ENCODE results near the gene TMEM109.

The TMEM109 gene

DNA sequence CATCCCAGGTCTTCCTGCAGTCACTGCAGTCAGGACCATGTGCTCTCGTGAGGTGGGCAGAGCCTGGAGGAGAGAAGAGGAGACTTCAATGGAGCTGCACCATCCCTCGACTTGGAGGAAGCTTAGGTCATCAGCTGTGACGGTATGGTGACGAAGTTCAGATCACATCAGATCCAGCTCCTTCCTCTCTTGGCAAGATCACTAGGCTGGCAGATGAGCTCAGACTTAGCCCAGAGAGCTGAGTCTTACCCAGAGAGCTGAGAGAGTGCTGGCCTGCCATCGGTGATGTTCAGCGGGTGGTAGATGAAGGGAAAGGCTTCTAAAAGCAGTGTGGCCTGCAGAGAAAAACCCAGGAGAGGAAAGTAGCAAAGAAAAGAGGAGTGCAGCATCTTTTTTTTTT is 39.8 kb downstream of the TMEM109 start:
- DNase-seq (ENCODE audit: low spot score), result no peak
- TF ChIP-seq, protein P1, sequence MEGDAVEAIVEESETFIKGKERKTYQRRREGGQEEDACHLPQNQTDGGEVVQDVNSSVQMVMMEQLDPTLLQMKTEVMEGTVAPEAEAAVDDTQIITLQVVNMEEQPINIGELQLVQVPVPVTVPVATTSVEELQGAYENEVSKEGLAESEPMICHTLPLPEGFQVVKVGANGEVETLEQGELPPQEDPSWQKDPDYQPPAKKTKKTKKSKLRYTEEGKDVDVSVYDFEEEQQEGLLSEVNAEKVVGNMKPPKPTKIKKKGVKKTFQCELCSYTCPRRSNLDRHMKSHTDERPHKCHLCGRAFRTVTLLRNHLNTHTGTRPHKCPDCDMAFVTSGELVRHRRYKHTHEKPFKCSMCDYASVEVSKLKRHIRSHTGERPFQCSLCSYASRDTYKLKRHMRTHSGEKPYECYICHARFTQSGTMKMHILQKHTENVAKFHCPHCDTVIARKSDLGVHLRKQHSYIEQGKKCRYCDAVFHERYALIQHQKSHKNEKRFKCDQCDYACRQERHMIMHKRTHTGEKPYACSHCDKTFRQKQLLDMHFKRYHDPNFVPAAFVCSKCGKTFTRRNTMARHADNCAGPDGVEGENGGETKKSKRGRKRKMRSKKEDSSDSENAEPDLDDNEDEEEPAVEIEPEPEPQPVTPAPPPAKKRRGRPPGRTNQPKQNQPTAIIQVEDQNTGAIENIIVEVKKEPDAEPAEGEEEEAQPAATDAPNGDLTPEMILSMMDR (IDR thresholded peaks at IDR 0.05; ENCODE audit: extremely low read depth, missing control alignments), result no peak

DNA sequence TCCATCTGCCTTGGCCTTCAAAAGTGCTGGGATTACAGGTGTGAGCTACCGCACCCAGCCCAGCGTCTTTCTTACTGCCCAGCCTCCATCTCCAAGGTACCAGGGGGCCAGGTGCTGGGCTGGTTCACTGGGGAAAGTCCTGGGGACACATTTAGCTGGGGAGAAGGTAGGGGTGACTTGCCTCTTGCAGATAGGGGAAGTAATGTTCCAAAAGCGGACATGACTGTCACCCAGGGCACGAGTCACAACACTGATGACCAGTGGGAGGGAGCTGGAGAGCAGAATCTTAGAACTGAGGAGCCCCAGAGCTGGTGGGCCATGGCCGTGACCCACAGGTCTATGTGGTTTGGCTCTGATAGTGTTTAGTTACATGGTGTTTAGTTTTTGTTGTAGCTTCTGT is 40.5 kb downstream of the TMEM109 start:
- TF ChIP-seq, protein P1 (IDR thresholded peaks at IDR 0.05; ENCODE audit: extremely low read depth, missing control alignments), result no peak
- DNase-seq (ENCODE audit: low spot score), result peak; percentile 56

DNA sequence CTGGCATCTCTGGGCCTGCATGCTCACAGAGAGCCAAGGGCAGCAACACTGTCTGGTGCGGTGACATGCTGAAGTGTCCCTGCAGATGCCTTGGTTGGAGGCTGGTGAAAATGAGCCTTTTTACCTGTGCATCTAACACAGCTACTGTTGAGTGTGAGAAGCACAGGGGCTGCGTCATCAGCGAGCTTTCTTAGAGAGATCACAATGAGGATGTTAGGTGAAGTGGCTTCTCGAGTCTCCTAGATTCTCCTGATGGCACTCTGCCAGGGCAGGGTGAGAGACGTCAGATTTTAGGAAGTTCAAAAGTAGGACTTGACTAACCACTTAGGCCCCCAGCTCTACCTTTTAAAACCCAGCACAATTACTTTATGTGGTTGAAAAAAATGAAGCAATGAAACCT is 41.6 kb downstream of the TMEM109 start:
- no peak for DNase-seq (ENCODE audit: low spot score)
- TF ChIP-seq, protein P1 (IDR thresholded peaks at IDR 0.05; ENCODE audit: extremely low read depth, missing control alignments), result no peak

DNA sequence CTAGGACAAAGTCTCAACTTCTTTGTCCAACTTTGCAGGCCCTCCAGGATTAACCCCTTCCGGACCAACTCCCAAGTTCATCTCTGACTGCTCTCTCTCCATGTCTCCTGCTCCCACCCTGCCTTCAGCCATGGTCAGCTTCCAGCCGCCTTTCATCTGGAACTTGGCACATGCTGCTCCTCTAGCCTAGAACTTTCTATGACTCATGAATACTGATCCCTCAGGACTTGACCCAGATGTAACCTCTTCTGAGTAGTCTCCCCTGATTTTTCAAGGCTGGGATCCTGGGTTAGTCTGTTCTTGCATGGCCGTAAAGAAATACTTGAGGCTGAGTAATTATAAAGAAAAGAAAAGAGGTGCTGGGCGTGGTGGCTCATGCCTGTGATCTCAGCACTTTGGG is 43.2 kb downstream of the TMEM109 start:
- DNase-seq (ENCODE audit: low spot score), result no peak
- TF ChIP-seq, protein P1 (IDR thresholded peaks at IDR 0.05; ENCODE audit: extremely low read depth, missing control alignments), result no peak

DNA sequence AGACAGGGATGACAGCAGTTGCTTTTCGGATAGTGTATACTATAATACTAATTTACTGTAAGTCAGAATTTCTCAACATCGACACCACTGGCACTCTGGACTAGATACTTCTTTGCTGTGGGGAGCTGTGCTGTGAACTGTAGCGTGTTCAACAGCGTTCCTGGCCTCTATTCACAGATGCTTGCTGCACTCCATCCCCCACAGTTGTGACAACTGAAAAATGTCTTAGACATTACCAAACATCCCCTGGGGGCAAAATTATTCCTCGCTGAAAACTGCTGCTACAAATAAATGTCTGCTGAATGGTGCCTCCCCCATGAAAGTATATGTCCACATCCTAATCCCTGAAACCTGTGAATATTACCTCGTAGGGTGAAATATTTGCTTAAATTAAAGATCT is 45.5 kb downstream of the TMEM109 start:
- DNase-seq (ENCODE audit: low spot score), result no peak
- TF ChIP-seq, protein P1 (IDR thresholded peaks at IDR 0.05; ENCODE audit: extremely low read depth, missing control alignments), result no peak

DNA sequence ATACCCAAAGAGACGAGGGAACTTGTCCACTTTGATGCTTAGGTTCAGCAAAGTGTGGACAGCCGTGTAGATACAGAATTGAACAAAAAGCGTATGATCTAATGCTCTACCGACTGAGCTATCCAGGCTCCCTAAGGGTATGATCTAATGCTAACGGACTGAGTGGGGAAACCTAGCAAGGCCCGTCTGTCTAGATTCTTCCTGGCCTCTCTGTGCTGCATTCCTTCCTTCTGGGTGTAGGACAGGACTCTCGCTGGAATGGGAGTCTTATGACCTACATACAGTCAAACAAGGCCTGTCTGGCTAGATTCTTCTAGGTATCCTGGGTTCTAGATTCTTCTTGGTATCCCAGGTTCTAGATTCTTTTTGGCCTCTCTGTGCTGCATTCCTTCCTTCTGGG is 46.4 kb downstream of the TMEM109 start:
- DNase-seq (ENCODE audit: low spot score), result no peak
- TF ChIP-seq, protein P1 (IDR thresholded peaks at IDR 0.05; ENCODE audit: extremely low read depth, missing control alignments), result no peak

DNA sequence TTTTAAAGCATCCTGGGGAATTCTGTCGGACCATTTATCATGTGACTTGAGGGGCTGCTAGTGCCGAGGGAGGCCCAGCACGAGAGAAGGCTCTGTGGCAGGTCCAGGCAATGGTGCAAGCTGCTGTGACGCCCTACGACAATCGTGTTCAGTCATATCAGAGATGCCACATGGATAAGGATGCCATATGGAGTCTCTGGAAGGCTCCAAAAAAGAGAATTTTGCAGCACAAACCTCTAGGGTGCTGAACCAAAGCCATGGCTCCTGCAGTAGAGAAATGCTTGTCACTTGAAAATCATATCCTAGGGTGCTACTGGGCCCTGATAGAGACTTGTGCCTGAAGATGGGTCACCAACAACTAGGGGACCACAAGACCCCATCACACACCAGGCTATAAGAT is 50.8 kb downstream of the TMEM109 start:
- TF ChIP-seq, protein P1 (IDR thresholded peaks at IDR 0.05; ENCODE audit: extremely low read depth, missing control alignments), result no peak
- DNase-seq (ENCODE audit: low spot score), result no peak
